NCI-H69 (cell line): ENCODE results near the gene CDKN2AIPNL.
"Not testable (repeated sequence)": the region's sequence is repeated elsewhere in the genome, so short reads cannot be mapped to it uniquely, and the experiment has no call there.

ENCODE experiments used
- DNase-seq: peaks from one replicate; lab custom pipeline; 2025; lab: John Stamatoyannopoulos, UW

The CDKN2AIPNL gene

GRCh38 chr5:134397196-134397595 lies 14.5 kb downstream of the CDKN2AIPNL start:
- no peak for DNase-seq

GRCh38 chr5:134396274-134396673 lies 15.4 kb downstream of the CDKN2AIPNL start:
- no peak for DNase-seq

- no peak for DNase-seq
These were observed 16.7 kb downstream of the CDKN2AIPNL start for GRCh38 chr5:134394932-134395331.

- DNase-seq, result no peak
These were observed 19.4 kb downstream of the CDKN2AIPNL start for GRCh38 chr5:134392301-134392700.

- no peak for DNase-seq
These were observed 24.2 kb downstream of the CDKN2AIPNL start for GRCh38 chr5:134387443-134387842.

- DNase-seq, result no peak
These were observed 27.5 kb downstream of the CDKN2AIPNL start for GRCh38 chr5:134383980-134384697.

- DNase-seq, result not testable (repeated sequence)
These were observed 29.5 kb downstream of the CDKN2AIPNL start for GRCh38 chr5:134382204-134382603.

- no peak for DNase-seq
These were observed 31.3 kb downstream of the CDKN2AIPNL start for GRCh38 chr5:134380346-134380745.

- no peak for DNase-seq
These were observed 37.4 kb downstream of the CDKN2AIPNL start for GRCh38 chr5:134374232-134374631.

- DNase-seq, result not testable (repeated sequence)
These were observed 38.0 kb downstream of the CDKN2AIPNL start for GRCh38 chr5:134373633-134374032.

- DNase-seq, result peak; percentile 75
These were observed 39.8 kb downstream of the CDKN2AIPNL start for GRCh38 chr5:134371834-134372340.

- DNase-seq, result peak; percentile 100
These were observed 40.5 kb downstream of the CDKN2AIPNL start, which contains the start of gene UBE2B for GRCh38 chr5:134370871-134371833. Gene UBE2B (plus strand): TSS chr5:134371569. CDS start chr5:134371596, 27 bp downstream.

GRCh38 chr5:134370311-134370870 lies 41.3 kb downstream of the CDKN2AIPNL start:
- DNase-seq, result no peak

- DNase-seq, result no peak
These were observed 46.1 kb downstream of the CDKN2AIPNL start for GRCh38 chr5:134365604-134366003.

GRCh38 chr5:134355681-134356080 lies 56.0 kb downstream of the CDKN2AIPNL start:
- DNase-seq, result no peak
